GM18868 (cell line): Measurements from ENCODE around the gene FAM168A.

Experiments
- ATAC-seq: cut with Tn5 transposase; IDR thresholded peaks from one replicate; pipeline ENCODE4 v1.9.1; 2021; ENCODE audit warnings: mild to moderate bottlenecking, moderate library complexity; ENCODE audit not compliant: unreplicated experiment

The FAM168A gene

DNA sequence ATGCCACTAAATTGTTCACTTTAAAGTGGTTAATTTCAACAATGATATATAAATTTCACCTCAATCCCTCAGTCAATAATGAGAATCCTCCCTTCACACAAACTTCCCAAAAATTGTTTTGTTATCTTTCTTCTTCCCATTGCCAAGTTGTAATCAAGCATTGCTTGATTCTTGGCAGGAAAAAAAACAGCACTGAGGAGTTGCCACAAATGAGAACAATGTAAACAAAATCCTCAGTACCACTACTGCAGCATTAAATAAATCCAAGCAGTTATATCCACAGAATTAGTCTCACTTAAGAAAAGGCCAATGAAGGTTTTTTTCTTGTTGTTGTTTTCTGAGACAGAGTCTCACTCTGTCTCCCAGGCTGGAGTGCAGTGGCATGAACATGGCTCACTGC lies 38.2 kb downstream of the FAM168A start:
- ATAC-seq, result no peak

- no peak for ATAC-seq
These were observed 40.9 kb downstream of the FAM168A start for GRCh38 chr11:73556966-73557365.

DNA sequence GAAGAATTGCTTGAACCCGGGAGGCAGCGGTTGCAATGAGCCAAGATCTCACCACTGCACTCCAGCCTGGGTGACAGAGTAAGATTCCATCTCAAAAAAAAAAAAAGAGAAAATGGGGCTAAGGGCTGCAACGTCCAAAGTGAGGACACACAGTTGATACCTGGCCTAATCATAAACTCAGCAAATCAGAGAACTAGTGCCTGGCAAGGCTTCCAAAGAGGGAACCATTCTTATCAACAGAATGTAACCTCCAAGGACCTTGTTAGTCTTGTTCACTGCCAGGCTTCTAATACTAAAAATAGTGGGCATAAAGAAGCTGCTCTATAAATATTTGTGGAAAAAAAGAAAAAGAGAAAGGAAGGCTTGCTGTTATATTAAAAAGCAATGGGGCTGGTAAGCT lies 42.3 kb downstream of the FAM168A start:
- ATAC-seq, result no peak

DNA sequence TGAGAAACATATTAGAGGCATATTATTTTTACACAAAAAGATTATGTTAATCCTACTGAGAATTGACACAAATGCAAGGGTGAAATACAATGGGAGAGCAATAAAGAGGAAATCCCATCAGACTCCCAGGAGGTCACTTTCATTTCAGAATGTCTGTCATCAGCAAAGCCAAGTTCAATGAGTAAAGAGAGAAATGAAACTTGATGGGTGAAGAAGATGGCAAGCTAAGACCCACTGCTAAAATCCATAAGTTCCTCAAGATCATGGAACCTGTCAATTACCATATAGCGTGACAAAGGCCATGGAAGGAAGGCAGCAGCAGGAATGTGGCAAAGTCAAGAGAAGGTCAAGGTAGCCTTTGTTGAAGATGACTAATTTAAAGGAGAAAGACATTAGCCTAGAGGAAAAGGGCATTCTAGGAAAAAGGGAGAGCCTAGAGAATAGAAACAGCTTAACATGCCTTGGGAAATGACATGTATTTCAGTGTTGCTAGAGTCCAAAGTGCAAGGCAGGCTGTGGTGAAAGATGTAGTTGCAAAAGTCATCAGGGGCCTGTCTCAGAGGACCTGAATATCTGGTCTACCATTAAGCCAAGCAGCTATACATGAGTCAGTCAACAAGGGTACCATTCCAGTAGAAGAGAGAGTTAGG lies 43.1 kb downstream of the FAM168A start:
- ATAC-seq, result no peak

DNA sequence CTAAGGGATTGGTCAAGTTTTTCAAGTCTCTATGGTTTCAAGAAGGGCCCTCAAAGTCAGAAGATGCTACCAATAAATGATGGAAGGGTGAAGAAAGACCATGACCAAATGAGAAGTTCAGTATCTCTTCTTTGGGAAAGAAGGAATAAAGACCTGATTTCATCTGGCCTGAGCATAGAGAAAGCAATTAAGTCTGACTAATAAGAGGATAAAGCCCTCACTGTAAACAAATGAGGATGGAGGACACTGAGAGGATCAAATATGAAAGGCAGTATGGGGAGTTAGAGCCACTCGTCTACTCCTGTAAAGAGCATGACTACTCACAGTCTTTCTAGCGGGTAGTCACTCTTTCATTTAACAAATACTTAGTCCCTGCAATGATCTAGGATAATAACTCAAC lies 44.6 kb downstream of the FAM168A start:
- no peak for ATAC-seq

DNA sequence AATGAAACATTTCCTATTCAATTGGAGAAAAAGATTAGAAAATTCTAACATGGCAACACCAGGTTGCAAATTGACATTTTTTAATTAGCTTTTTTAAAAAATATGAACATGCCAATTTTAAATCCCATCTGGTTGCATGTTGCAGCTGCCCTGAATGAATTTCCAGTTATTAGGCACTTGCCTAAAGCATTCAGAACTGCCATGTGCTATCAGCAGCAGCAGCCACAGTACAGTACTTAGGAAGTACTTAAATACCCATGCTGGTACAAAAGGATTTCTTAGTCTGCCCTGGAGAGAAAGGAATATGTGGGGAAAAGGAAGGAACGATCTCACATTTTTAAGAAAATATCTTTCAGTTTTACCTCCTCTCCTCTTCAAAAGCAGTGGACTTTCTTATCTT lies 46.2 kb downstream of the FAM168A start:
- ATAC-seq, result no peak

DNA sequence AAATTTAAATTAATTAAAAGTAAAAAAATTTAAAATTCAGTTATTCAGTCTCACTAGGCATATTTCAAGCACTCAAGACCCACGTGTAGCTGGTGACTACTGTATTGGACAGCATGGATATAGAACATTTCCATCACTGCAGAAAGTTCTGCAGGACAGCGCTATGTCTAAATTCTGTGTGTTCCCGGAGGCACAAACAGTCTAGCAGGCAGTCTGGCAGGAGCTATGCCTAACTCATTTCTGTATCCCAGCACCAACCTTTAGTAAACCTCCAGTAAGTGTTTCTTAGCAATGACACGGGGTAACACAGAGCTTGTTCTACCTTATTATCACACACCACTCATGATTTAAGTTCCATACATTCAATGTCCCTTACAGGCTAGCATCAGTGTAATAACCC lies 48.5 kb downstream of the FAM168A start:
- no peak for ATAC-seq

- ATAC-seq, result no peak
These were observed 50.0 kb downstream of the FAM168A start for GRCh38 chr11:73547706-73548595.

DNA sequence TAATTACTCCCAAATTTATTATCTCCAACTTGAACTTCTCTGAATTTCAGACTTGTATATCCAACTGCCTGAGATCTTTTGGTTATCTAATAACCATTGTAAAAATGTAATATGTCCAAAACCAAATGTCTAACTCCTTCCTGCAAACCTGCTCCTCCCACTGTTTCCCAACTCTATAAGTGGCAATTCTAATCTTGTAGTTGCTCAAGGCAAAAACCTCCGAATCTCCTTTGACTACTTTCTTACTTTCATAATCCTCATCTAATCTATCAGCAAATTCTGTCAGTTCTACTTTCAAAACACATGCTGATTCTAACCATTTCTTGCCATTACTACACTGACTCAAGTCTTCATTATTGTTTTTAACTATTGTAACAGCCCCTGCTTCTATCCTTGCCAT lies 55.7 kb downstream of the FAM168A start:
- ATAC-seq, result no peak

DNA sequence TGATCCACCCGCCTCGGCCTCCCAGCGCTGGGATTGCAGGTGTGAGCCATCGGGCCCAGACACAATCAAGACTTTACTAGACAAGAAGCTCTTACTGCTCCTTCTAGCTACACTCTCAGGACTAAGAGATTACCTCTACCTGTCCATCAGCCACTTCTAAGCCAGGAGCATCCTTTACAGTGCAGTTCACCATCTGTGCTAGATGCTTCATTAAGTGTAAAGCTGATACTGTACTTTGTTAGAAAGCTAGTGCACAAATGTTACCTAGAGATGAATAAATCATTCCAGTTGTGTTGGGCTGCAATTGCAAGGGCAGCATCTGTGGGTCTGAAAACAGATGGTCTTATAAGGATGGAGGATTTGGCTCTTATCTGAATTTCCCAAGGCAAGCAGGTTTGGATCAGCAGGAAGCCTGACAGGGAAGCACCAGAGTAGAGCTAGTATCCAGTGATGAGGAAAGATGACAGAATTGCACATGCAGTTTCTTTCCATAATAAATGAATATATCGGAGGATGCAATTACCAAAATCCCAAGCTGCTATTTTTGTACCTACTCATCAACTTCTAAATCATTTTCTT lies 58.3 kb downstream of the FAM168A start:
- ATAC-seq, result no peak

DNA sequence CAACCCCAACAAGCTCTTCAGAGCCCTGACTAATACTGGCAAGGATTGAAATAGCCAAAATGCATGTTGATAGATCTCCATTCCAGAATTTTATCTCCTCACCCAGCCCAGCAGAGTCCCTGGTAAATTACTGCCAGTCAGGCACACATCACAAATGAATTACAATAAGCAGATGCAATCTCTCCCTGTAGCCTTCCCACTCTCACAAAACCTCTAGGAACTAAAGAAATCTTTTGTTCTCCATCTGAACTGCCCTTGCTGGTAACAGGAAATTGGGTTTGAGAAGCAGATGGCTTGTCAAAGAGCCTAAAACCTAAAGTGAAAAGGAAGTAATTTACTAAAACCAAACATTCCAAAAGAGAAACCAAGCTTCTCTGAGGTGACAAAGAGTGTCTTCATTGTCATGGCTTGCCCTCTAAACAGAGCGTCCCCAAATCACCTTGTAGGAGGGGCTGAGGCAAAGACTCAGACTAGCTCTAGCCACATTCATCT lies 59.5 kb downstream of the FAM168A start:
- no peak for ATAC-seq

DNA sequence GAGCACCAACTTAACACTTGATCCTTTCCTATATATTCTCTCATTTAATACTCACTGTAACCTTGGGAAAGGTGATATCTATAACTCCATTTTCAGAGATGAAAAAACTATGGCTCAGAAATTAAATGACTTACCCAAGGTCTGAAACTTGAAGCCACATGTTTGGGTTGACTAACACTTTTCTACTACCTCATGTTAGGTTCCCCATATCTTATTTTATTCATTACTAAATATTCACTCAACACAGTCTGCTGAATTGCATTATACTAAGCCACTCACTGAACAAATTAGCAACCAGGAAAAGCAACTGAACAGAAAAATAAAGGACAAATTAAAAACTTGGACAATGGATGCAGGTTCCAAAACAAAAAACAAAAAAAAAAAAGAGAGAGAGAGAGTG lies 59.9 kb downstream of the FAM168A start:
- no peak for ATAC-seq

DNA sequence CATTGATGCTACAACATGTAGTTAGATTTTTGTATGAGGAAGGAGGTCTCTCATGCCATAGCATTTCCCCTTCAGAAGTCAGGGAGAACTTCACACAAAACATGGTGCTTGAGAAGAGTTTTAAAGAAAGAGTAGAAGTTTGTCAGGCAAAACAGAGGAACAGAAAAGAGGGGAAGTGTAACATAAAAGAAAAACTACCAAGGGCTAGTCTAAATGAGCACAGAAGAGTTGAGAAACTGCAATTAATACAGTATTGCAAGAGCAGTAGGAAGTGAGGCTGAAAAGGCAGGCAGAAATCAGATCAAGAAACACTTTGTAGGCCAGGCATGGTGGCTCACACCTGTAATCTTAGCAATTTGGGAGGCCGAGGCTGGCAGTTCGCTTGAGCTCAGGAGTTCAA lies 61.0 kb downstream of the FAM168A start:
- ATAC-seq, result no peak

DNA sequence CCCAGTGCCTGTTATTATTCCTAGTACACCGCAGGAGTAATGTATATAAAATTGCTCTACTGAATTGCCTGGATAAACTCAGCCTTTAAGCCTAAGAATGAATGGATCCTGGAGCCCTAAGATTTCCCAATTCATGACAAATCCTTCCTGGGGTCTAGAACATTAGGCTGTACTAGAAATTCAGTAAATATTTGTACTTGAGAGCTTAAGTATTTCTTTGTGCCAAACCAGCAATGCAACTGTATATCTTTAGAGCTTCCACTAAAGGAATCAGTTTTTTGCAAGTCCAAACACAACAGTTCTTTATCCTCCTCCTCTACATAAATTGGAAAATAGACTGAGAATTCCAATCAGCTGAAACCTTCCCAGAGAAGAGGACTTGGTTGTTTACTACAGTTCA lies 65.6 kb downstream of the FAM168A start:
- no peak for ATAC-seq

DNA sequence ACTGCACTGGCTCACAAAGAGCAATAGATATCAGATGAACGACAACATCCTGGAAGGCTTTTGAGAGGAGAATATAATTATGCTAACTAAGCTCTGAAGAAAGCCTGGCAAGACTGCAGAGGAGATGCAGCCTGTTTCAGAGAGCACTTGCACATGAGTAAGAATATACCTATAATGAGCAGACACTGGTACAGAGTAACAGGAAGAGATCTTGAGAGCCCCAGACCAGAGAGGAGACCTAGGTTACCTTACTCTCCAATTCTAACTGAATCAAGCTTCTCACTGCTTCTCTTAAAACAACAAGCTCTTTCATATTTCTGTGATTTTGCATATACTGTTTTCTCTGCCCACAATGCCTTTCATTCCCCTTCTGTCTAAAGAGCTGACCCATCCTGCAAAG lies 66.5 kb downstream of the FAM168A start:
- ATAC-seq, result no peak

DNA sequence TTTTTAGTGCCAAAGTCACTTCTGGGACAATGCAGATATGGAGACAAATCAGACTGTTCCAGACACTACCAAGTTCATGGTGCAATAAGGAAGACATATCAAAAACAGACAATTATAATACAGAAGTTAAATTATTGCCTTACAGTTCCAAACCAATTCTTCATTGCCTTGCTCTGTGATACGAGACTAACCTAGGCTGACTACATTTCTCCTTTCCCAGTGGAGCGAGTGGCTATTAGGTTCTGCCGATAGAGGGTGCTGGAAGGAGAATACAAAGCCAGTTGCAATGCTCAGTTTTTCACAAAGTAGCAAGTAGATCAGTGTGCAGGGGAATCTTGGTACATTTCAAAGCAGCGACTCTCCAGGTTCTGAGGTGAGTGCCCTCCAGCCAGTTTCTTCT lies 67.8 kb downstream of the FAM168A start:
- no peak for ATAC-seq

DNA sequence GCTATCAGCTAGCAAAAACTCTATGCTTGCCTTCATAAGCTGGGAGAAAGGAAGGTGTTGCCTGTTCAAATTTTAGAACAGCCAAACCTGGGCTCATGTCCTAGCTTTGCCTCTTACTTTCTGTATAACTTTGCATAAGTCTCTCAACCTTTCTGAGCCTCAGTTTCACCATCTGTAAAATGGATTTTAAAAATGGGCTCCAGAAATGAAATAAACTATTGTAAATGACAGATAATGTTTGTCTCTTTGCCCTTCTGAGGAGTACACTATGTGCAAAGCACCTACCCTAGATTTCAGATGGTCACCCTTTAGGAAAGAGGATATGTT lies 68.7 kb downstream of the FAM168A start:
- no peak for ATAC-seq

DNA sequence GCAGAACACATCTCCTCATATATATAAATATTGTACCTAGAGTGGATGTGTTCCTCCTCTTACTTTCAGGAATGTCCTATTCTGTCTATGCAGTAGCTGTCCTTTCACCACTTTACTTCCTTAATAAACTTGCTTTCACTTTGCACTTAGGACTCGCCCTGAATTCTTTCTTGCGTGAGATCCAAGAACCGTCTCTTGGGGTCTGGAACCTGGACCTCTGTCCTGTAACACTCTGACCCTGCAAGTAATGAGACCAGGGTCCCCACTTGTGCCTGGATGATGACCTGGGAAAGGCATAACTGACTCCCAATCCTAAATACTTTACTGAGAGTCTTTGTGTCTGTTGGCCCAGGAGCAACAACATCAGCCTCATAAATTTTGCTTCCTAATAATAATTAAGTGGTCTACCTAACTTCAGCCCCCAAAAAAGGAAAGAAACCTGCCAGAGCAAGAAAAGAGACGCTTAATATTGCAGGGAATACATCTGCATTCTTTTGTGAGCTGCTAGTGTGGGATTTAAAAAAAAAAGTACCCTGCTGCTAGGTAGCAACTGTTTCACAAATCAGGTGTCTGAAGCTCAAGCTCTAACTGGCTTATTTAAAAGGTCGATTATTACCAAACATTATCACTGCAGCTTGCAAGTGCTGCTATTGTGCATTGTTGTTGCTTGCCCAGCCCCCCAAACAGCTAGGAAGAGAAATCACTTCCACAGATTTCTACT lies 69.3 kb downstream of the FAM168A start:
- no peak for ATAC-seq

DNA sequence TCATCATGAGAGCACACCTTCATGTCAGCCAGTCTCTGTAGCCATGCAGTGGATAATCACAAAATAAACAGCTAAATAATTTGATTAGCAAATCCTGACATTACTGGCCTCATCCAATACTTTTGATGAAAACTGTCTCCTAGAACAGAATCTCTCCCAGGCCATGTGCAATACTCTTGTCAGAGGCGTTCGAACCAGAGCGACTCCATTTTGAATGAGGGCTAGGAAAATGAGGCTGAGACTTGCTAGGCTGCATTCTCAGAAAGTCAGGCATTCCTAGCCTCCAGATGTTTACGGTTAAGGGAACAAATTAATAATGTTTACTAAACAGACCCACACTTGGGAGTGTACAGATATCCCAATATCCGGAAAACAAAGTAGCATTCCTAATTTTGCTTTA lies 69.9 kb downstream of the FAM168A start:
- ATAC-seq, result no peak

GRCh38 chr11:73525611-73526010 lies 72.3 kb downstream of the FAM168A start:
- ATAC-seq, result no peak

- ATAC-seq, result no peak
These were observed 73.1 kb downstream of the FAM168A start for GRCh38 chr11:73524774-73525173.
